C4-2B (cell line): ENCODE data around the gene ZBTB5.
A peak's percentile ranks its signal among the peaks of the same experiment; 100 is the strongest.

Experiments
- H3K27ac ChIP-seq: fragments of 450-650 bp; 2 replicates; pipeline ENCODE4 v1.5.1; 2017
- CTCF ChIP-seq: fragments of 450-650 bp; conservative IDR thresholded peaks from 2 replicates; pipeline ENCODE4 v1.5.1; 2017; ENCODE audit warnings: mild to moderate bottlenecking
- ZFX ChIP-seq: fragments of 450-650 bp; IDR thresholded peaks from 2 replicates; pipeline ENCODE4 v1.6.1; 2017

Gene ZBTB5

GRCh38 chr9:37419204-37419603 is 46.0 kb downstream of the ZBTB5 start:
- H3K27ac ChIP-seq = no peak overlapping the region; the same call in 1 of the 2 replicates
- TF ChIP-seq ZFX (no peak), CTCF (no peak)

GRCh38 chr9:37417857-37418618 is 47.2 kb downstream of the ZBTB5 start:
- TF ChIP-seq ZFX = no peak
- TF ChIP-seq CTCF = no peak
- peak overlapping the region; percentile 50 for H3K27ac ChIP-seq

- TF ChIP-seq ZFX (no peak), CTCF (no peak)
- H3K27ac ChIP-seq = peak overlapping the region; percentile 50
Measured at GRCh38 chr9:37417252-37417803, 47.9 kb downstream of the ZBTB5 start.

GRCh38 chr9:37415011-37415719 is 50.1 kb downstream of the ZBTB5 start:
- TF ChIP-seq CTCF = peak; percentile 91
- no peak for TF ChIP-seq ZFX
- no peak overlapping the region for H3K27ac ChIP-seq

GRCh38 chr9:37414503-37414943 is 50.7 kb downstream of the ZBTB5 start:
- H3K27ac ChIP-seq = no peak overlapping the region
- TF ChIP-seq CTCF (no peak), ZFX (no peak)

- no peak overlapping the region for H3K27ac ChIP-seq
Measured at GRCh38 chr9:37413311-37413710, 51.9 kb downstream of the ZBTB5 start.

More at GRCh38 chr9:37413311-37413710, 51.9 kb downstream of the ZBTB5 start:
- TF ChIP-seq CTCF = no peak
- TF ChIP-seq ZFX = no peak
